Dermis microvascular lymphatic vessel endothelial cell (primary cell): Measurements from ENCODE around the gene ANKRA2. TPM values are rescaled to one million over a fixed set of nuclear protein-coding genes. Genes with fewer than 3 reads are reported as not detected.
A peak's percentile ranks its signal among the peaks of the same experiment; 100 is the strongest.

ENCODE experiments used
- DNase-seq, 2 donors: peaks; one replicate each; pipeline versions ENCODE4 v3.0.0 to v3.0.0-alpha.2; 2010; ENCODE audit warnings: low read depth in 2 of 2
- total RNA-seq: library from RNA; depleted of rRNA; stranded (reverse); fragments of >200 nt; gene quantifications from 2 replicates; pipeline ENCODE4 v1.2.1, GENCODE V29; 2014

The ANKRA2 gene
- 13.4 and 13.5 TPM in 2 replicates for total RNA-seq

DNA sequence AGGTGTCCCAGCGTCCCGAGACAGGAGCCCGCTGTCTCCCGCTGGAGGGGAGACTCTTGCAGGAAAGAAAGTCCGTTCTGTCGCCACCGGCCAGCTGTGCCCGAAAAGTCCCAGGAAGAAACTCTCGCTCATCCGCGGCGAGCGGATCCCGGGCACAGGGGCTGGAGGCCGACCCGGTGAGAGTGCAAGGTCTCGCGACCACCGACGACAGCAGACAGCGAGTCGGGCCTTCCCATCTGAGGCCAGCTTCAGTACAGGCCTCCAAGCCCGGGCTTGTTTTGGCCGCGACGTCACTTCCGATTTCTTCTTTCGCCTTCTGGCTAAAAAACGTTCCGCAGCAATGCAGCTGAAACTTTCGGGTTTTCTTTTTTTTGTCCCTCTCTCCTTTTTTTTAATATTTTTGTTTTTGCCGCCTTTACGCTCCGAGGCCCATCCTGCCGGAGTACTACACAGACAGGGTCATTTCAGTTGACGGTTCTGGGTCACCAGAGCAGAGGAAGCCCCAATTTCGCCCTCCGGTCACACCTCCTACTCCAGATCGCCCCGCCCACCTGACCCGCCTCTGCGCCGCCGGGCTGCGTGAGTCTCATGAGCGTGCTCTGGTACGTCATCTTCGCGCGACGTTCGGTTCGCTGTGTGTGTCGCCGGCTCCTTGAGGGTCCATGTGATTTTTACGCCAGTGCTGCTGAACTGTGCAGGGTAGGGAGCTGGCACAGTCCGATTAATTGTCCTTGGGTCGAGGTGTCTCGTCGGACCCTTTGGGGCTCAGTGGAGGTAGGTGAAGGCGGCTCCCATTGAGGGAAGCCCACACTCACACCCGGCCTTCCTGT lies at the start of gene ANKRA2, which contains the start of gene UTP15:
TSS of gene ANKRA2 (minus strand) at position 501 of the 830 bp plus-strand sequence. CDS start 2,758 bp downstream, outside the sequence.
TSS of gene UTP15 (plus strand) at position 605 of the 830 bp plus-strand sequence. CDS start 1,602 bp downstream, outside the sequence.
- peak; percentile 97 to 99 for DNase-seq

- no peak for DNase-seq
Observed at GRCh38 chr5:73615085-73615484, 49.6 kb upstream of the ANKRA2 start.

GRCh38 chr5:73612799-73613198 lies 47.4 kb upstream of the ANKRA2 start:
- no peak for DNase-seq

DNA sequence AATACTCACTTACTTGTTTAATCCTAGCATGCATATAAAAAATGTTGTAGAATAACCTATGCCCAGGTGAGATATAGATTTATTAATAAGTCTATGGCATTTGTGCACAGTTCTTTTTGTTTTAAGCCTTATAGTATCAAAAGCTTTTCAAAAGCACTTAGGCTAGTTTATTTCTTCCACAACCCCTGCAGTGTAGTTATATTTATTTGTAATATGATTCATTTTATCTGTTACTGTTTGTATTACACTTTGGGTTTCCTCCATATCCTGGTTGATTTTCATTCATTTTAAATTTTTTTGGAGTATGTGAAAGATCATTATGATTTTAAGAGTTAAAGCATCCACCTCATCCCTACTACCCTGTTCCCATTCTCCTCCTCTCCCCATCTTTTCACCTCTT lies 41.8 kb upstream of the ANKRA2 start:
- no peak for DNase-seq

GRCh38 chr5:73606206-73606753 lies 40.8 kb upstream of the ANKRA2 start:
- DNase-seq = peak in 1 of 2 donors; percentile 32

GRCh38 chr5:73605223-73606087 lies 40.0 kb upstream of the ANKRA2 start:
- peak in 1 of 2 donors; percentile 92 for DNase-seq

DNA sequence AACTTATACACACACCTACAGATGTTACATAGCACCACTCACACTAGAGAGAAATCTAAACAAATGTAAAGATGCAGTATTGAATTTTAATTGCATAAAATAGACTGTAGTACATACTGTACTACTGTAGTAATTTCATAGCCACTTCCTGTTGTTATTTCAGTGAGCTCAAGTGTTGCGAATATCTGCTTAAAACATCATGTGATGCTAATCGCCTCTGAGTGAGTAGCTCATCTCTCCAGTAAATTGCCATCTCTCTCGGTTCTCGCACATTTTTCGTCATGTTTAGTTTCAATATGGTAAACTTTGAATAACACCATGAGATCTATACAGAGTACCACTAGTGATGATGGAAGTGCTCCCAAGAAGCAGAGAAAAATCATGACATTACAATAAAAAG lies 38.6 kb upstream of the ANKRA2 start:
- DNase-seq = peak in 1 of 2 donors; percentile 71

DNA sequence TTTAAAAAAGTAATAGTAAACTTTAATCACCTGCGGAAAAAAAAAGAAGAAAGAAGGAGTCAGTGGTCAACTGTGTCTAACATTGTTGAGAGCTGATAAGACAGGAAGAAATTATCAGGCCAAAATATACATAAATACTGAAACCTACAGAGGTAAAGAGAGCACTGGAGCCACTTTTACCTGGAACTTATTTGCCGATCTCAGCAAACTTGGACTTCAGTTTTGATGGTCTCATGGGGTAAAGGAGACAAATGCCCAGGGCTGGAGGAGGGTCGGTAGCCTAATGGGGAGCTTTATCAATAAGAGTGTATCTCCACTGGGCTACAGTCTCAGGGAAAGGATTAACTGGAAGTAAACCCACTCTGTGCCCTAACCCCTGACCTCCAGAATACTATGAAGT lies 33.9 kb upstream of the ANKRA2 start:
- DNase-seq = no peak

- peak; percentile 16 to 66 for DNase-seq
Observed at GRCh38 chr5:73596705-73597328, 31.4 kb upstream of the ANKRA2 start.

DNA sequence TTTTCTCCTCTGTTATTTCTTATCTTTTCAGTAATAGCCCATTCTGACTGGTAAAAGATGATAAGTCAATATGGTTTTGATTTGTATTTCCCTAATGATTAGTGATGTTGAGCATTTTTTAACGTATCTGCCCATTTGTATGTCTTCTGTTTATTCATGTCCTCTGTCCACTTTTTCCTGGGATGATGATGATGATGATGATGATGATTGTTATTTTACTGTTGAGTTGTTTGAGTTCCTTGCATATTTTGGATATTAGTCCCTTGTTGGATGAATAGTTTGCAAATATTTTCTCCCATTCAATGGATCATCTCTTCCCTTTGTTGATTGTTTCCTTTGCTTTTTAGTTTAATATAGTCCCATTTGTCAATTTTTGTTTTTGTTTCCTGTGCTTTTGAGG lies 27.1 kb upstream of the ANKRA2 start:
- peak in 1 of 2 donors; percentile 12 for DNase-seq

- DNase-seq = peak in 1 of 2 donors; percentile 23
Observed at GRCh38 chr5:73591698-73592501, 26.5 kb upstream of the ANKRA2 start.

GRCh38 chr5:73591102-73591695 lies 25.8 kb upstream of the ANKRA2 start:
- DNase-seq = peak; percentile 86 to 87

DNA sequence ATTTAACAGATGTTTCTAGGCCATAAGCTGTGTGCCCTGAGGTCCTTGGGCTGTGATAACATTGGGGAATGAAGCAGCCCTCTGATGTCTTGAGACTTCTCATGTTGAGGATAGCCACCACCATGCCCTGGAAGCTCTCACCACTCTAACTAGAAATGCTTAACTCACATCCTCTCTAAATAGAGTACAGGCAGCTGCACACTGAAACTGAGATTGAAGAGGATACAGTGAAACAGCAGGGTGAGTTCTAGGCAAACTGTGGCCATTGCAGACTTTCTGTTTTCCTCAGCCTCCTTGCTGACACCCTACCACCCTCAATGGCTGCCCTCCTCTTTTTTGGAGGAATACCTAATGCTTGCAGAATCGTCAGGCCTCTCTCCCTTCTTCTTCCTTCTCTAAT lies 22.5 kb upstream of the ANKRA2 start:
- DNase-seq = no peak

DNA sequence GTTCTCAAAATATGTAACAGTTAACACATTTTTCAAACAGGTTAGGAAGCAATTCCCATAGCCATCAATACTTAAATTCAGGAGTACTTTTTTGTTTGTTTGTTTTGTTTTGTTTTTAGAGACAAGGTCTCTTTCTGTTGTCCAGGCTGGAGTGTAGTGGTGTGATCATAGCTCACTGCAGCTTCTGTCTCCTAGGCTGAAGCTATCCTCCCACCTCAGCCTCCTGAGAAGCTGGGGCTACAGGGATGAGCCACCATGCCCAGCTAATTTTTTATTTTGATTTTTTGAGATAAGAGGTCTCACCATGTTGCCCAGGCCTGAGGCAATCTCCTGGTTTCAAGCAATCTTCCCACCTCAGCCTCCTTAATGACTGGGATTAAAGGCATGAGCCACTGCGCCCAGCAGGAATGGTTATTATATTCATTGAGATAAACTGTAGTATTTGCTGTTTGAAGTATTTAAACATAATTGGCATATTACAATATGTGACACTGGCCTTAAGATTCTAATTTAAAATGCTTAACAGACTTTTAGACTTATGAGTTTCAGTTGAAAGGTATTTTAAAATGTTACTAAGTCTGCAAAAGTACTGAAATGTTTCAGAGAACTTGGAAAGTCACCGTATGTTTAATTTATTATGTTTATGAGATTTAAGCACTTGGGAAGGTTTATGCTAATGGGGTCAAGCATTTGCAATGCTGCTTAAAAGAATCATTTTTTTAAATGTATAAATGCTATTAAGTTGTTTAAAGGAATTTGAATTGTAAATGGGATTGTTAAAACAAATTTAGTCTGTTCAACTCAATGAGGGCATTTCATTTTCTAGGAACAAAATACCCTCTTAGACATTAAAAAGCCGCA lies 17.1 kb upstream of the ANKRA2 start:
- DNase-seq = no peak

DNA sequence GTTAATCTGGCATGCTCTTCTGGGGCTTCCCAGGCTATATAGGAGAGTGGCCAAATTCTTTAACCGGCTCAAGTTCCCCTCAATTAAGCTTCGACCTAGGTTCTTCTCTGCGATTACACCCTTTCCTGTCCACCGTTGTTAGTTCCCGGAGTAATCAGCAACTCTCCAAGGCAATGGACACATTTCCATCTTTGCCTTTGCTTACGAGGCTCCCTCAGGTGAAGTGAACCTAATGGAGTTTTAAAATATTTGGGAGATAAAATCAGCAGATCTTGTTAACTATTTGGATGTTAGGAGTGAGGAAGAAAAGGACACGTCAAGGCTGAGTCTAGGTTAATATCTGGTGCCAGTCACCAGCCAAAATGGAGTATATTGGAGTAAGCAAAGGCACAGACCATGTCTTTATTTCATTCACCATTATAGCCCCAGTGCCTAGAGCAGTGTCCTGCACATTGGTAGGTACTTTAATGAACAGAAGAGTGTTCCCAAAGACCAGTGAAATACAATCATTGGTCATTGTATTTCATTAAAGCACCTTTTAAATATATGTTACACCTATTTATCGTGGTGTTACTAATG lies 619 bp upstream of the ANKRA2 start:
- no peak for DNase-seq

- peak; percentile 22 to 28 for DNase-seq
Observed at GRCh38 chr5:73564675-73565074, 764 bp downstream of the ANKRA2 start.

GRCh38 chr5:73564018-73564417 lies 1.4 kb downstream of the ANKRA2 start:
- no peak for DNase-seq

GRCh38 chr5:73558950-73559349 lies 6.5 kb downstream of the ANKRA2 start:
- no peak for DNase-seq

GRCh38 chr5:73552642-73553041 lies 12.8 kb downstream of the ANKRA2 start:
- DNase-seq = no peak
